Stomach (tissue), 4 donors: Measurements from ENCODE around the gene TEDC1.

Experiments used
- EP300 ChIP-seq: sonication (generic); formaldehyde crosslinking; IDR thresholded peaks from one replicate; pipeline ENCODE4 v1.6.1; 2017; ENCODE audit warnings: antibody characterized with exemption
- POLR2A ChIP-seq, 4 donors: fragments of 450-650 bp; IDR thresholded peaks; one replicate each; pipeline ENCODE4 v1.6.1; 2016; ENCODE audit warnings: antibody characterized with exemption in 4 of 4, control low read depth in 2 of 4, mild to moderate bottlenecking in 1 of 4, moderate library complexity in 1 of 4
- TF ChIP-seq, protein P1 (sequence below), 7 experiments: fragments of 450-650 bp in 4 of 7; fragments of 200-600 bp in 3 of 7; sonication (generic) in 3 of 7; IDR thresholded peaks; one replicate each; pipeline ENCODE4 v1.5.1; 2016 to 2019; ENCODE audit warnings: antibody characterized with exemption in 7 of 7, control low read depth in 2 of 7, mild to moderate bottlenecking in 1 of 7

GRCh38 chr14:105525326-105525725, 34.3 kb downstream of the TEDC1 start:
- TF ChIP-seq EP300 (no peak), POLR2A (IDR thresholded peaks at IDR 0.05) (no peak)
- TF ChIP-seq, protein P1, sequence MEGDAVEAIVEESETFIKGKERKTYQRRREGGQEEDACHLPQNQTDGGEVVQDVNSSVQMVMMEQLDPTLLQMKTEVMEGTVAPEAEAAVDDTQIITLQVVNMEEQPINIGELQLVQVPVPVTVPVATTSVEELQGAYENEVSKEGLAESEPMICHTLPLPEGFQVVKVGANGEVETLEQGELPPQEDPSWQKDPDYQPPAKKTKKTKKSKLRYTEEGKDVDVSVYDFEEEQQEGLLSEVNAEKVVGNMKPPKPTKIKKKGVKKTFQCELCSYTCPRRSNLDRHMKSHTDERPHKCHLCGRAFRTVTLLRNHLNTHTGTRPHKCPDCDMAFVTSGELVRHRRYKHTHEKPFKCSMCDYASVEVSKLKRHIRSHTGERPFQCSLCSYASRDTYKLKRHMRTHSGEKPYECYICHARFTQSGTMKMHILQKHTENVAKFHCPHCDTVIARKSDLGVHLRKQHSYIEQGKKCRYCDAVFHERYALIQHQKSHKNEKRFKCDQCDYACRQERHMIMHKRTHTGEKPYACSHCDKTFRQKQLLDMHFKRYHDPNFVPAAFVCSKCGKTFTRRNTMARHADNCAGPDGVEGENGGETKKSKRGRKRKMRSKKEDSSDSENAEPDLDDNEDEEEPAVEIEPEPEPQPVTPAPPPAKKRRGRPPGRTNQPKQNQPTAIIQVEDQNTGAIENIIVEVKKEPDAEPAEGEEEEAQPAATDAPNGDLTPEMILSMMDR (IDR thresholded peaks at IDR 0.05): no peak
